A673 (cell line): ENCODE results near the gene GALNT11.
"Not testable (repeated sequence)": the region's sequence is repeated elsewhere in the genome, so short reads cannot be mapped to it uniquely, and the experiment has no call there.

Experiments used
- EZH2 ChIP-seq: fragments of 200-600 bp; sonication (generic); IDR thresholded peaks from 2 replicates; pipeline ENCODE4 v1.6.1; 2017; ENCODE audit warnings: borderline replicate concordance, low read depth, mild to moderate bottlenecking, mixed read lengths, antibody characterized with exemption, low read length; ENCODE audit not compliant: poor library complexity, severe bottlenecking
- TF ChIP-seq, protein P1 (sequence below): fragments of 300-800, 200-600 bp; sonication (generic); conservative IDR thresholded peaks from 2 replicates; pipeline ENCODE4 v1.5.1; 2017; ENCODE audit warnings: low read depth, mild to moderate bottlenecking, antibody characterized with exemption, low read length, moderate library complexity, mixed read lengths

DNA sequence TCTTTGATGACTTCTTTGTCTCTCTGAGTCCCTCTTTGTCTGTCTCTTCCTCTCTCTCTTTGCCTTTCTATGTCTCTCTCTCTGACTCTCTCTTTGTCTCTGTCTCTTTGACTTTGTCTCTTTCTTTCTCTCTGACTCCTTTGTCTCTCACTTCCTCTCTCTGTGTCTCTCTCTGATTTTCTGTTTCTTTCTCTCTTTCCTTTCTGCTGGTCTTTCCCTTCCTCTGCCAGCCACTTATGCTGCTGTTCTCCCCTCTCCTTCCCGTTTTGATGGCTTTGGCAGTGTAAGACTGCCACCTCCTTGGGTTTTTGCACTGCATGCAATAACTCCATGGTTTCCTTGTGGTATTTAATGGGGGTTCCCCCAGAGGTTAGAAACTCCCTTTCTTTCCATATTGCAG, 5.2 kb downstream of the GALNT11 start:
- TF ChIP-seq, protein P1, sequence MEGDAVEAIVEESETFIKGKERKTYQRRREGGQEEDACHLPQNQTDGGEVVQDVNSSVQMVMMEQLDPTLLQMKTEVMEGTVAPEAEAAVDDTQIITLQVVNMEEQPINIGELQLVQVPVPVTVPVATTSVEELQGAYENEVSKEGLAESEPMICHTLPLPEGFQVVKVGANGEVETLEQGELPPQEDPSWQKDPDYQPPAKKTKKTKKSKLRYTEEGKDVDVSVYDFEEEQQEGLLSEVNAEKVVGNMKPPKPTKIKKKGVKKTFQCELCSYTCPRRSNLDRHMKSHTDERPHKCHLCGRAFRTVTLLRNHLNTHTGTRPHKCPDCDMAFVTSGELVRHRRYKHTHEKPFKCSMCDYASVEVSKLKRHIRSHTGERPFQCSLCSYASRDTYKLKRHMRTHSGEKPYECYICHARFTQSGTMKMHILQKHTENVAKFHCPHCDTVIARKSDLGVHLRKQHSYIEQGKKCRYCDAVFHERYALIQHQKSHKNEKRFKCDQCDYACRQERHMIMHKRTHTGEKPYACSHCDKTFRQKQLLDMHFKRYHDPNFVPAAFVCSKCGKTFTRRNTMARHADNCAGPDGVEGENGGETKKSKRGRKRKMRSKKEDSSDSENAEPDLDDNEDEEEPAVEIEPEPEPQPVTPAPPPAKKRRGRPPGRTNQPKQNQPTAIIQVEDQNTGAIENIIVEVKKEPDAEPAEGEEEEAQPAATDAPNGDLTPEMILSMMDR: not testable (repeated sequence)
- TF ChIP-seq EZH2: not testable (repeated sequence)
